ENCODE results near the gene MPZL1.

The MPZL1 gene

GRCh38 chr1:167695756-167696561 is 25.8 kb upstream of the MPZL1 start:
- no peak for DNase-seq

- no peak for DNase-seq
Measured at GRCh38 chr1:167697667-167698141, 24.1 kb upstream of the MPZL1 start.

- DNase-seq: no peak
Measured at GRCh38 chr1:167698313-167698712, 23.5 kb upstream of the MPZL1 start.

GRCh38 chr1:167701510-167701909 is 20.3 kb upstream of the MPZL1 start:
- no peak for DNase-seq

GRCh38 chr1:167703557-167703956 is 18.2 kb upstream of the MPZL1 start:
- no peak for DNase-seq

- no peak for DNase-seq
Measured at GRCh38 chr1:167704715-167705114, 17.1 kb upstream of the MPZL1 start.

- no peak for DNase-seq
Measured at GRCh38 chr1:167705250-167705649, 16.5 kb upstream of the MPZL1 start.

- no peak for DNase-seq
Measured at GRCh38 chr1:167706363-167706762, 15.4 kb upstream of the MPZL1 start.

GRCh38 chr1:167706931-167707877 is 14.6 kb upstream of the MPZL1 start:
- DNase-seq: no peak

GRCh38 chr1:167707942-167708341 is 13.8 kb upstream of the MPZL1 start:
- no peak for DNase-seq

- DNase-seq: no peak
Measured at GRCh38 chr1:167708940-167709389, 12.8 kb upstream of the MPZL1 start.

GRCh38 chr1:167710836-167711235 is 10.9 kb upstream of the MPZL1 start:
- DNase-seq: no peak

- DNase-seq: no peak
Measured at GRCh38 chr1:167711797-167712196, 10.0 kb upstream of the MPZL1 start.

GRCh38 chr1:167713330-167714081 is 8.3 kb upstream of the MPZL1 start:
- no peak for DNase-seq

- no peak for DNase-seq
Measured at GRCh38 chr1:167714098-167714438, 7.7 kb upstream of the MPZL1 start.

- DNase-seq: peak; percentile 79
Measured at GRCh38 chr1:167714439-167715156, 7.2 kb upstream of the MPZL1 start.

GRCh38 chr1:167715157-167715999 is 6.4 kb upstream of the MPZL1 start:
- DNase-seq: peak; percentile 67

- DNase-seq: no peak
Measured at GRCh38 chr1:167716000-167716271, 5.8 kb upstream of the MPZL1 start.

GRCh38 chr1:167717351-167717750 is 4.4 kb upstream of the MPZL1 start:
- DNase-seq: no peak

- no peak for DNase-seq
Measured at GRCh38 chr1:167718914-167719691, 2.7 kb upstream of the MPZL1 start.

Data from effector CD8-positive, alpha-beta T cell (primary cell).